Liver (tissue), 9 donors: Measurements from ENCODE around the gene MARCHF3. TPM values are rescaled to one million over a fixed set of nuclear protein-coding genes. Genes with fewer than 3 reads are reported as not detected.
A peak's percentile ranks its signal among the peaks of the same experiment; 100 is the strongest.
"Not testable (repeated sequence)": the region's sequence is repeated elsewhere in the genome, so short reads cannot be mapped to it uniquely, and the experiment has no call there.

Source experiments
- DNase-seq: peaks from one replicate; pipeline ENCODE4 v3.0.0-alpha.2; 2017; ENCODE audit warnings: low spot score
- H3K27ac ChIP-seq, 2 donors: one replicate each; pipeline ENCODE4 v1.7.0; 2013; ENCODE audit warnings: inconsistent platforms in 2 of 2, low read length in 2 of 2, control low read depth in 1 of 2, low read depth in 1 of 2, mild to moderate bottlenecking in 1 of 2
- H3K27me3 ChIP-seq, 4 donors: one replicate each; pipeline versions ENCODE4 v1.6.1 to v1.7.0; 2013; ENCODE audit warnings: low read length in 3 of 4, inconsistent platforms in 1 of 4, mild to moderate bottlenecking in 1 of 4, moderate library complexity in 1 of 4; ENCODE audit not compliant: control insufficient read depth in 4 of 4, insufficient read depth in 4 of 4
- H3K36me3 ChIP-seq, 4 donors: one replicate each; pipeline versions ENCODE4 v1.6.1 to v1.7.0; 2013; ENCODE audit warnings: low read length in 3 of 4, mild to moderate bottlenecking in 3 of 4, low read depth in 1 of 4, moderate library complexity in 1 of 4; ENCODE audit not compliant: control insufficient read depth in 4 of 4, insufficient read depth in 3 of 4
- H3K4me1 ChIP-seq, 4 donors: one replicate each; pipeline versions ENCODE4 v1.6.1 to v1.7.0; 2013; ENCODE audit warnings: low read length in 3 of 4, mild to moderate bottlenecking in 3 of 4, moderate library complexity in 1 of 4; ENCODE audit not compliant: control insufficient read depth in 4 of 4, insufficient read depth in 4 of 4
- H3K4me3 ChIP-seq, 3 donors: one replicate each; pipeline versions ENCODE4 v1.6.1 to v1.7.0; 2013; ENCODE audit warnings: low read length in 3 of 3, control low read depth in 1 of 3, low read depth in 1 of 3, mild to moderate bottlenecking in 1 of 3
- H3K9ac ChIP-seq, 2 donors: one replicate each; pipeline ENCODE4 v1.7.0; 2013; ENCODE audit warnings: low read length in 2 of 2, mild to moderate bottlenecking in 2 of 2, moderate library complexity in 2 of 2, control low read depth in 1 of 2, low read depth in 1 of 2
- H3K9me3 ChIP-seq, 4 donors: one replicate each; pipeline versions ENCODE4 v1.6.1 to v1.7.0; 2013; ENCODE audit warnings: low read length in 3 of 4; ENCODE audit not compliant: control insufficient read depth in 4 of 4
- EGR1 ChIP-seq, 2 donors: IDR thresholded peaks; 2 replicates each; pipeline ENCODE4 v1.6.1; 2016 to 2018; ENCODE audit warnings: antibody characterized with exemption in 2 of 2, low read depth in 2 of 2
- GABPA ChIP-seq, 2 donors: IDR thresholded peaks in 1 of 2; conservative IDR thresholded peaks in 1 of 2; 2 replicates each; pipeline ENCODE4 v1.6.1; 2016; ENCODE audit warnings: antibody characterized with exemption in 2 of 2, mild to moderate bottlenecking in 1 of 2, moderate library complexity in 1 of 2
- RAD21 ChIP-seq, 2 donors: IDR thresholded peaks; 2 replicates each; pipeline ENCODE4 v1.6.1; 2016; ENCODE audit warnings: antibody characterized with exemption in 2 of 2, mild to moderate bottlenecking in 2 of 2
- RXRA ChIP-seq, 2 donors: IDR thresholded peaks; 2 replicates each; pipeline ENCODE4 v1.6.1; 2017 to 2018; ENCODE audit warnings: antibody characterized with exemption in 2 of 2, mild to moderate bottlenecking in 1 of 2
- TAF1 ChIP-seq: conservative IDR thresholded peaks from 2 replicates; pipeline ENCODE4 v1.6.1; 2016; ENCODE audit warnings: antibody characterized with exemption, mild to moderate bottlenecking
- YY1 ChIP-seq: IDR thresholded peaks from 2 replicates; pipeline ENCODE4 v1.6.1; 2016; ENCODE audit warnings: antibody characterized with exemption, mild to moderate bottlenecking
- WGBS: extraction: QIAGEN DNeasy Blood & Tissue Kit; methylation state at CpG from one replicate; pipeline ENCODE4 v1.1.7; 2013; 5-methylcytosine and 5-hydroxymethylcytosine counted together
- polyA plus RNA-seq, 2 donors: library from polyadenylated mRNA; stranded (reverse) in 1 of 2; unstranded in 1 of 2; fragments of 200-250 nt in 1 of 2; fragments of >200 nt in 1 of 2; fragmentation: Nextera tagmentation in 1 of 2; extraction: Ambion mirVana in 1 of 2; gene quantifications; one replicate each; pipeline versions ENCODE4 v1.2.1 to v1.2.3, GENCODE V29; 2013 to 2015
- total RNA-seq, 2 donors: library from RNA; depleted of rRNA; stranded (reverse); fragments of >200 nt; gene quantifications; one replicate each; pipeline ENCODE4 v1.2.3, GENCODE V29; 2014
- TF ChIP-seq, protein P1 (sequence below): fragments of 150-350 bp; IDR thresholded peaks from 2 replicates; pipeline ENCODE4 v1.5.1; 2017; ENCODE audit warnings: improper control_type of control experiment, low read depth, low read length; ENCODE audit not compliant: missing input control
- donor health status: healthy.
- donor health status: healthy.
- donor health status: healthy.
- donor health status: healthy.
- donor health status: healthy.

Gene MARCHF3
- total and polyA plus RNA-seq, 4 donors: 0.93 to 51.0 (median 1.4) TPM

DNA sequence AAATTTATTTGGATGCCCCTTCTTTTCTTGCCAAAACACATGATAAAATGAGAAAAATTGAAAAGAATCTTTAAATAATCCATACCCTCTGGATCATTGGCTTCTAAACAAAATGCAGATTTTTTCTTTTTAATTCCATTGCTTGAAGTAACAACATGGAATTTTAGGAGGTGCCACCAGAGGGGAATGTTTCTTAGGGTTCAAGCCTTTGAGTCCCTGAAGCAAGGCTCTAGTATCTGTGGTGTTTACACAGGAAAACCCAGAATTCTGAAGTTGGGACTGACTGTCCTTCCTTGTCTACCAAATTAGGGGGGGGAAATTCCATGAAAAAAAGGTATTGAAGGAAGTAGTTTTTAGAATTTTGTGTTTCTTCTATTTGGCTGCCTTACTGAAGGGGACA, 184.0 kb downstream of the MARCHF3 start:
- Histone ChIP-seq H3K27me3 (no peaks in the 10 kb centered on the region), H3K4me1 (no peaks in the 10 kb centered on the region), H3K4me3 (no peak overlapping the region), H3K36me3 (no peaks in the 10 kb centered on the region), H3K9ac (no peak overlapping the region), H3K9me3 (no peaks in the 10 kb centered on the region), H3K27ac (no peak overlapping the region)
- no peak for DNase-seq
- TF ChIP-seq TAF1: no peak
- TF ChIP-seq YY1: no peak
- no peak for TF ChIP-seq GABPA (IDR thresholded peaks at IDR 0.05 in 1 of 2, conservative IDR thresholded peaks at IDR 0.05 in 1 of 2)
- no peak for TF ChIP-seq RXRA (IDR thresholded peaks at IDR 0.05)
- TF ChIP-seq, protein P1, sequence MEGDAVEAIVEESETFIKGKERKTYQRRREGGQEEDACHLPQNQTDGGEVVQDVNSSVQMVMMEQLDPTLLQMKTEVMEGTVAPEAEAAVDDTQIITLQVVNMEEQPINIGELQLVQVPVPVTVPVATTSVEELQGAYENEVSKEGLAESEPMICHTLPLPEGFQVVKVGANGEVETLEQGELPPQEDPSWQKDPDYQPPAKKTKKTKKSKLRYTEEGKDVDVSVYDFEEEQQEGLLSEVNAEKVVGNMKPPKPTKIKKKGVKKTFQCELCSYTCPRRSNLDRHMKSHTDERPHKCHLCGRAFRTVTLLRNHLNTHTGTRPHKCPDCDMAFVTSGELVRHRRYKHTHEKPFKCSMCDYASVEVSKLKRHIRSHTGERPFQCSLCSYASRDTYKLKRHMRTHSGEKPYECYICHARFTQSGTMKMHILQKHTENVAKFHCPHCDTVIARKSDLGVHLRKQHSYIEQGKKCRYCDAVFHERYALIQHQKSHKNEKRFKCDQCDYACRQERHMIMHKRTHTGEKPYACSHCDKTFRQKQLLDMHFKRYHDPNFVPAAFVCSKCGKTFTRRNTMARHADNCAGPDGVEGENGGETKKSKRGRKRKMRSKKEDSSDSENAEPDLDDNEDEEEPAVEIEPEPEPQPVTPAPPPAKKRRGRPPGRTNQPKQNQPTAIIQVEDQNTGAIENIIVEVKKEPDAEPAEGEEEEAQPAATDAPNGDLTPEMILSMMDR: no peak
- peak; percentile 19 to 23 for TF ChIP-seq RAD21 (IDR thresholded peaks at IDR 0.05)
- no peak for TF ChIP-seq EGR1 (IDR thresholded peaks at IDR 0.05; ENCODE audit: low read depth in 2 of 2)

DNA sequence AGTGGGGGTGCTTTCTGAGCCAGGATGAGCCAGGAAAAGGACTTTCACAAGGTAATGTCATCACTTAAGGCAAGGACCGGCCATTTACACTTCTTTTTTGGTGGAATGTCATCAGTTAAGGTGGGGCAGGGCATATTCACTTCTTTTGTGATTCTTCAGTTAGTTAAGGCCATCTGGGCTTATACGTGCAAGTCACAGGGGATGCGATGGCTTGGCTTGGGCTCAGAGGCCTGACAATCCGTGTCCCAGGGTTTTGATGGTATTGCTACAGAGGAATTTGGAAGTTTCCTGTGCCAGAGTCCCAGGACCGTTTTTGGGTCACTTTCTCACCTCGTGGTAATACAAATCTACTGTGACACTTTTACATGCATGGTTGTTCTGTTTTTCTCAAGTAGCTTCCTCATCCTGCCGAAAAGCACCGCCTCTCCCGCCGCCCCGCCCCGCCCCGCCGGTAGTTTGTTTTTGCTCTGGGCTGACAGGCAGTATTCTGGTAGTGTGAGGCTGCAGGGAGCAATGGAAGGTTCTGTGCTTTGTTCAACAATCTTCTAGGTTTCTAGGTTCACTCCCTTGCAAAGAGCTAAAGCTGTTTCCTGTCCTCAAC, 184.8 kb downstream of the MARCHF3 start:
- not testable (repeated sequence) for H3K36me3 ChIP-seq, H3K4me1 ChIP-seq, H3K9ac ChIP-seq, H3K4me3 ChIP-seq, H3K27me3 ChIP-seq, H3K9me3 ChIP-seq, H3K27ac ChIP-seq
- peak; percentile 75 for DNase-seq
- 44% methylated on average over 14 of the region's 14 CpGs for WGBS

DNA sequence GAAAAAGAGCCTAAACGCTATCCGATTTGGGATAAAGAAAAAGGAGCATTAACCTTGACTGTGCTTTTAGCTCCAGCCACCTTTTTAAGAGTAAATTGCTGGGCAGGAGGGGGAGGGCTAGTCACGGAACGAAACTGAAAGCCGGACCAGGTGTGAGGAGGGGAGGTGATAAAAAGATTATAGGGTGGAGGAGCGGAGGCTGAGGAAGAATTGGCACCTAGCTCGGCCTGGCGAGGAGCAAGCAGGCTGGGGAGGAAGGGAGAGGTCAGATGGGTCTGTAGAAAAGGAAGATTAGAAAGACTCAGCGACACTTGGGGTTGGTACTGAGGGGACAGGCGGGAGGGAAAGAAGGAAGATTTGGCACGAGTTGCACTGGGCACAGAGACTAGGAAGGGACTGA, 187.0 kb downstream of the MARCHF3 start:
- H3K9ac ChIP-seq, H3K4me1 ChIP-seq, H3K4me3 ChIP-seq, H3K9me3 ChIP-seq, H3K27ac ChIP-seq, H3K27me3 ChIP-seq, DNase-seq, H3K36me3 ChIP-seq: not testable (repeated sequence)
- 67% methylated on average over 11 of the region's 11 CpGs for WGBS

DNA sequence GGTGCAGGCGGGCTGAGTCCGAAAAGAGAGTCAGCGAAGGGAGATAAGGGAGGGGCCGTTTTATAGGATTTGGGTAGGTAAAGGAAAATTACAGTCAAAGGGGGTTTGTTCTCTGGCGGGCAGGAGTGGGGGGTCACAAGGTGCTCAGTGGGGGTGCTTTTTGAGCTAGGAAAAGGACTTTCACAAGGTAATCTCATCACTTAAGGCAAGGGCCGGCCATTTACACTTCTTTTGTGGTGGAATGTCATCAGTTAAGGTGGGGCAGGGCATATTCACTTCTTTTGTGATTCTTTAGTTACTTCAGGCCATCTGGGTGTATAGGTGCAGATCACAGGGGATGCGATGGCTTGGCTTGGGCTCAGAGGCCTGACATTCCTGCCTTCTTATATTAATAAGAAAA, 191.0 kb downstream of the MARCHF3 start:
- H3K27me3 ChIP-seq, H3K4me1 ChIP-seq, H3K36me3 ChIP-seq, H3K9ac ChIP-seq, DNase-seq, H3K4me3 ChIP-seq, H3K27ac ChIP-seq, H3K9me3 ChIP-seq: not testable (repeated sequence)
- WGBS: 88% methylated on average over 7 of the region's 7 CpGs
